ENCODE results near the gene GRIFIN.

The GRIFIN gene, protein sequence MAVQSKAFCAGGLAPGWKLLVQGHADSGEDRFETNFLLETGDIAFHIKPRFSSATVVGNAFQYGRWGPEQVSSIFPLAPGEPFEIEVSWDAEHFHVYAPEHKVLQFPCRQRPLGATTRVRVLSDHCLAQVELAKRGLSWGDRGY

DNA sequence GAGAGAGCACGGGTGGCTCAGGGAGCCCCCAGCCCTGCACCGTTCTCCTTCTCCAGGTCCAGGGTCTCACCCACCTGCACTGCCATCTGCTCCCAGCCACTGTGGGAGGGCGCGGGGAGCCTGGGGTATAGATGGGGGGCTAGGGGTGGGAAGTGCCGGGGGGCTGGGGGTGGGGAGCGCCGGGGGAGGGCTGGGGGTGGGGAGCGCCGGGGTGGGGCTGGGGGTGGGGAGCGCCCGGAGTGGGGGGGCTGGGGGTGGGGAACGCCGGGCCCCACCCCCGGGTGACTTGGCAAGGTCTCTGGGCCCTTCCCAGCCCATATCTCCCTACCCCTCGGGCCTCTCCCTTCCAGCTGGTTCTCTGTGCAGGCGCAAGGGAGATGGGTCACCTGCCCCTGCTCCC, at the start of gene GRIFIN:
GRIFIN (minus strand) TSS at position 101 of the 400 bp plus-strand sequence; CDS start at position 86, 15 bp downstream.
- Mint-ChIP-seq H3K4me3 (no peak within 1 kb of the TSS), H3K4me1 (peaks cover 36% of the 10 kb centered on the region), H3K9me3 (no peaks in the 10 kb centered on the region), H3K27ac (no peak within 1 kb of the TSS), H3K27me3 (ENCODE audit: low read depth, poor library complexity) (no peaks in the 10 kb centered on the region), H3K36me3 (ENCODE audit: low read depth) (no peaks in the 10 kb centered on the region)
- no peak for DNase-seq
- TF ChIP-seq, protein P1, sequence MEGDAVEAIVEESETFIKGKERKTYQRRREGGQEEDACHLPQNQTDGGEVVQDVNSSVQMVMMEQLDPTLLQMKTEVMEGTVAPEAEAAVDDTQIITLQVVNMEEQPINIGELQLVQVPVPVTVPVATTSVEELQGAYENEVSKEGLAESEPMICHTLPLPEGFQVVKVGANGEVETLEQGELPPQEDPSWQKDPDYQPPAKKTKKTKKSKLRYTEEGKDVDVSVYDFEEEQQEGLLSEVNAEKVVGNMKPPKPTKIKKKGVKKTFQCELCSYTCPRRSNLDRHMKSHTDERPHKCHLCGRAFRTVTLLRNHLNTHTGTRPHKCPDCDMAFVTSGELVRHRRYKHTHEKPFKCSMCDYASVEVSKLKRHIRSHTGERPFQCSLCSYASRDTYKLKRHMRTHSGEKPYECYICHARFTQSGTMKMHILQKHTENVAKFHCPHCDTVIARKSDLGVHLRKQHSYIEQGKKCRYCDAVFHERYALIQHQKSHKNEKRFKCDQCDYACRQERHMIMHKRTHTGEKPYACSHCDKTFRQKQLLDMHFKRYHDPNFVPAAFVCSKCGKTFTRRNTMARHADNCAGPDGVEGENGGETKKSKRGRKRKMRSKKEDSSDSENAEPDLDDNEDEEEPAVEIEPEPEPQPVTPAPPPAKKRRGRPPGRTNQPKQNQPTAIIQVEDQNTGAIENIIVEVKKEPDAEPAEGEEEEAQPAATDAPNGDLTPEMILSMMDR (IDR thresholded peaks at IDR 0.05): no peak

DNA sequence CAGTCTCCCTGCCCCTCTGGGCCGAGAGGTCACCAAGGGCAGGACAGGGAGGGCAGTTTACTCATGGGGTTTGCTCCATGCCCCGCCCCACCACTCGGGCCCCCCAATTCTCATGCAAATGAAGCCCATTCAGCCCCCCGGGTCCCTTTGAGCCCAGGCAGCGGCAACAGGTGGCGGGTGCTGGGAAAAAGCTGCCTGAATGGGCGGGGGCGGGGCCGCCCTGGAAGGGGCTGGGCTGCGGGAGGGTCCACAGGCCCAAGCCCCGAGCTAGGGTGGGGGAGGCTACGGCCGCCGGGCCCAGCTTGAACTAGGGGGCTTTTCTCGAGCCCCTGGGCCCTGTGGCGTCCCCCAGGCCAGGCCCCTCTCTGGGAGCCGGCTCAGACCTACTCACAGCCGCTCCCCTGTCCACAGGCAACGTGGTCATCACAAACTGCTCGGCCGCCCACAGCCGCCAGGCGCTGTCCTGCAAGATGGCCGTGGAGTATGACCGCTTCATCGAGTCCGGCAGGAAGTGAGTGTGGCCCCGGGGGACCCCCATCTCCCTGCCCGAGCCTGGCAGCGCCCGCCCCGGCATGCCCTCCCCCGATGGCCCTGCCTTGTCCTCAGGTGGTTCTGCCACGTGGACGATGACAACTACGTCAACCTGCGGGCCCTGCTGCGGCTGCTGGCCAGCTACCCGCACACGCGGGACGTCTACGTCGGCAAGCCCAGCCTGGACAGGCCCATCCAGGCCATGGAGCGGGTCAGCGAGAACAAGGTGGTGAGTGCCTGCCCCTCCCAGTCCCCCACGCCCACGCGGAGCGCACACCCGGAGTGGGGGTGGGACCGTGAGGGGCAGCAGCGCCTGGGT, 48.8 kb upstream of the GRIFIN start:
- Mint-ChIP-seq H3K9me3 (no peaks in the 10 kb centered on the region), H3K27ac (no peak overlapping the region), H3K27me3 (ENCODE audit: low read depth, poor library complexity) (peaks cover 8% of the 10 kb centered on the region), H3K4me1 (peaks cover 43% of the 10 kb centered on the region), H3K4me3 (no peak overlapping the region), H3K36me3 (ENCODE audit: low read depth) (no peaks in the 10 kb centered on the region)
- no peak for DNase-seq
- TF ChIP-seq, protein P1 (IDR thresholded peaks at IDR 0.05): no peak

DNA sequence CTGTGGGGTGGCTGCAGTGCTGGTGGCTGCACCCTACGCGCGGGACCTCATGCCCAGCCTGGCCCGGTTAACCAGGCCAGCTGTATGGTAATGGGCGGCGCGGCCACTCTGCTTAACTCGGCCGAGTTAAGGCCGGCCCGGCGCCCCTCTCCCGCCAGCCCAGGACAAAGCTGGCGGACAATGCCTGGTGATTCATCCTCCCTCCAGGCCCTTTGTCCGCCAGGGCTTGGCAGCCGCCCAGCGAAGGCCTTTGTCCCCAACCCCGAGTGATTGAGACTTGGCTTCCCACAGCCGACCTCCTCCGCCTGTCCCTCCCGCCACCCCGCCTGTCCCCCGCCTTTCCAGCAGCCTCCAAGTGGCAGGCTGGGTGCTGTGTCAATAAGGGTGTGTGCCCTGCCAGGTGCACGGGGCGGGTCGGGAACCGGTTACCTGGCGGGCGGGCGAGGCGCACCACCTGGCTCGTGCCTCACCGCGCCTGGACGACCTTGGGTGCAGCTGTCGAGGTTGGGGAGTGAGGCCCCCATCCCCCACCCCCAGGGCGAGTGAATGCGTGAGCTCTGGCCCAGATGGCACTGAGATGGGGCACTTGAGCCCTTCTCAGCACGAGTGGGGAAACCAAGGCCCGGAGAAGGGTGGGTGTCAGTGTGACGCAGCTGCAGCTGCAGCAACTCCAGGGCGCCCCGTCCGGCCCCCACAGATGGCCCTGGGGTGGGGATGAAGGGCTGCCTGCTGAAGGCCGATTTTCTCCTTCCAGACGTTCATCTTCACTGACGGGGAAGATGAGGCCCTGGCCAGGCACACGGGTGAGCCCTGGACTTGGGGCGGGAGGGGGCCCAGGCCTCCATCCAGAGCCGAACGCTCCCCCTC, 48.0 kb upstream of the GRIFIN start:
- DNase-seq: no peak
- no peaks in the 10 kb centered on the region for H3K36me3 Mint-ChIP-seq (ENCODE audit: low read depth)
- no peak overlapping the region for H3K27ac Mint-ChIP-seq
- peak overlapping the region; percentile 28 for H3K4me3 Mint-ChIP-seq
- TF ChIP-seq, protein P1 (IDR thresholded peaks at IDR 0.05): no peak
- H3K27me3 Mint-ChIP-seq (ENCODE audit: low read depth, poor library complexity): peaks cover 8% of the 10 kb centered on the region
- H3K4me1 Mint-ChIP-seq: peaks cover 43% of the 10 kb centered on the region
- no peaks in the 10 kb centered on the region for H3K9me3 Mint-ChIP-seq

DNA sequence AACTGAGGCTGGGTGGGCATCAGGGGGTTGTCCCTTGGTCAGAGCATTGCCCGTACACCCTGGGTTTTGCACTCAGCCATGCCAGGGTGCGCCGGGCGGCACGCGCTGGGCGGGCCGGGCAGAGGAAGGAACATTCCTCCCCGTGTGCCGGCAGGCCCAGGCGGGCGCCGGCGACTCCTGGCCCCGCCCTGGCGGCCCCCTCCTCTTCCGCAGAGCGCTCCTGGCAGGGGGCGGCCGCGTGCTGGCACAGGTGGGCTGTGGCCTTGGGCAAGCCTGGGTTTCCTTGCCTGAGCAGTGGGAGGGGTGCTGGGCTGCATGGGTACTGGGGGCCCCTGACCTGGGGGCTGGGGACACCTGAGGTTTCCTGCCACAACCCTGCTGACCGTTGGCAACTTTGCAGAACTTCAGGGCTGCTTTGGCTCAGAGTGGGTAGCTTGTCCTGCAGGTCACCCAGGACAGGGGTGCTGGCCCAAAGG, 47.3 kb upstream of the GRIFIN start:
- peak overlapping the region; percentile 71 for H3K4me3 Mint-ChIP-seq
- DNase-seq: no peak
- H3K27ac Mint-ChIP-seq: no peak overlapping the region

DNA sequence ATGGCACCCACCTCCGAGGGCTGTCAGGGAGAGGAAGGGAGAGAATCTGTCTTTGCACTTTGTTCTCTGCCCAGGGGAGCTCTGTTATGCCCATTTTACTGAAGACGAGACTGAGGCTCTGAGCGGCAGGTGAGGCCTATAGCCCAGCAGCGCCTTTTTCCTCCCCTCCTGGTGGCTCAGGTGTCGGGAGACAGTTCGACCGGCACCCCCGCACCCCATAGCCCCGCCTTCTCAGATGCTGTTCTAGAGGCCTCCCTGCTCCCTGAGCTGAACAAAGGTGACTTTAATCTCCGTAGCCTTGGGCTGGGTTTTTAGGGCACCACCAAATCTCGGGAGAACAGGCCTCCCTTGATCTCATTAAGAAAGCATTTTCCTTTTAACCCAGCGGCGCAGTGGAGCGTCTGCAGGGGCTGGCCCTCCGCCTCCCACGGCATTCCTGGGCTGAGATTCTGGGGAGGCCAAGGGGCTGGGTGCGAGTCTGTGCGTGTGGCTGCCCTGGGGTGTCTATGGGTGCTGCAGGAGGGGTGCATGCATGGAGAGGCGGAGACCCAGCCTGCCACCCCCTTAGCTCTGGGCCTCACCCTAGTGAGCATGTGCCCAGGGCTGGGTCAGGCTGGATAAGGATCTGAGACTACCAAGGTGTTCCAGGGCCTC, 46.7 kb upstream of the GRIFIN start:
- TF ChIP-seq, protein P1 (IDR thresholded peaks at IDR 0.05): no peak
- no peak for DNase-seq
- no peaks in the 10 kb centered on the region for H3K9me3 Mint-ChIP-seq
- peak overlapping the region; percentile 71 for H3K4me3 Mint-ChIP-seq
- H3K27ac Mint-ChIP-seq: no peak overlapping the region
- H3K4me1 Mint-ChIP-seq: peaks cover 44% of the 10 kb centered on the region
- H3K27me3 Mint-ChIP-seq (ENCODE audit: low read depth, poor library complexity): peaks cover 8% of the 10 kb centered on the region
- H3K36me3 Mint-ChIP-seq (ENCODE audit: low read depth): no peaks in the 10 kb centered on the region

More for the DNA sequence above, 47.3 kb upstream of the GRIFIN start:
- Mint-ChIP-seq H3K4me1 (peaks cover 44% of the 10 kb centered on the region), H3K27me3 (ENCODE audit: low read depth, poor library complexity) (peaks cover 8% of the 10 kb centered on the region), H3K36me3 (ENCODE audit: low read depth) (no peaks in the 10 kb centered on the region), H3K9me3 (no peaks in the 10 kb centered on the region)
- TF ChIP-seq, protein P1 (IDR thresholded peaks at IDR 0.05): no peak
